HL-60/S4 treated with retinoic acid at 250 ng/mL for 4 days and 3 days (cell line): ENCODE measurements around the gene HTT-AS.
"Not testable (repeated sequence)": the region's sequence is repeated elsewhere in the genome, so short reads cannot be mapped to it uniquely, and the experiment has no call there.

Experiments used
- in situ Hi-C: fragments of 300-500 bp; cut with MboI; formaldehyde crosslinking; loops from 2 replicates; pipeline ENCODE4 v1.7.0; 2022; ENCODE audit warnings: low sequenced_read_pairs

Gene HTT-AS

DNA sequence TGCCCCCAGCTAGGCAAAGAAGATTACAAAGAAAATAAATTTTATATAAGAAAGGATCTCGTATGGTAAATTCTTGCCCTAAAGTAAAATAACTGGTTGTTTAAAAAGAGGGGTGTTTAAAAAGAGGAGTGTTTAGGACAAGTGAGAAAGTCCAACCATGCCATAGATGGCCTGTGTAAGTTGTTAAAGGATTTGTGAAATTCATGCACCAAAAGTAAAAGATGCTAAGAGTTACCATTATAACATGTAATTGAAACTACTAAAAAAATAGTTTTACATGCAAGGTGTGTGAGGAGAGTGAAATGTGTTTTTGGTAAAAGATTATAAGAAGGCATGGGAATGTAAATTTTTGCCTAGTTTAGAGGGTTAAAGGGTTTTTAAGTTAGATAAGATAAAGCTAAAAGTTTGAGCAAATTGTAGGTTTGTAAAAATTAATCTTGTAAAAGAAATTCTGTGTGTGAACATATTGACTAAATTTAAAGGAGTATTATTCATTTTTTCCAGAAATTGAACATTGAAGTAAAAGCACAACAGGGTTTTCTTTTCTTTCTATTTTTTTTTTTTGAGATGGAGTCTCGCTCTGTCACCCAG lies 20.1 kb downstream of the HTT-AS start:
- in situ Hi-C loops, result no loop called here

GRCh38 chr4:3051141-3051897 lies 23.0 kb downstream of the HTT-AS start:
- in situ Hi-C loops, result not testable (repeated sequence)

DNA sequence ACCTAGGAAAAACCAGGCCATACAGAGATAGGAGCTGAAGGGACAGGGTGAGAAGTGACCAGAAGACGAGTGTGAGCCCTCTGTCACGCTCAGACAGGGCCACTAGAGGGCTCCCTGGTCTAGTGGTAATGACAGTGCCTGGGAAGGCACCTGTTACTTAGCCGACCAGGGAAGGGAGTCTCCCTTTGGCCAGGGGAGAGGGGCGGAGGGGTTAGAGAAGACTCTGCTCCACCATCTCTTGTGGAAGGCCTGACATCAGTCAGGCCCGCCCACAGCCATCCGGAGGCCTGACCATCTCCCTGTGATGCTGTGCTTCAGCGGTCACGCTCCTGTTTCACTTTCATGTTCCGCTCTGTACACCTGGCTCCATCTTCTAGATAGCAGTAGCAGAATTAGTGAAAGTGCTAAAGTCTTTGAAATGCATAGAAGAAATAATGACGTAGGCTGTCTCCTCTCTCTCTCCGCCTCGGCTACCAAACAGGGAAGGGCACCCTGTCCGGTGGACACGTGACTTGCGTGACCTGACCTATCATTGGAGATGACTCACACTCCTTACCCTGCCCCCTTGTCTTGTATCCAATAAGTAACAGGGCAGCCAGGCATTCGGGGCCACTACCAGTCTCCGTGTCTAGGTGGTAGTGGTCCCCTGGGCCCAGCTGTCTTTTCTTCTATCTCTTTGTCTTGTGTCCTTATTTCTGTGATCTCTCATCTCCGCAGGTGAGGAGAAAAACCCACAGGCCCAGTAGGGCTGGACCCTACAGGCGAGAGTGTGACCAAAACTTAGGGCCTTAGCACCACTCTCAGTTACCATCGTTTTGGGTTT lies 26.7 kb downstream of the HTT-AS start:
- in situ Hi-C loops, result no loop called here

DNA sequence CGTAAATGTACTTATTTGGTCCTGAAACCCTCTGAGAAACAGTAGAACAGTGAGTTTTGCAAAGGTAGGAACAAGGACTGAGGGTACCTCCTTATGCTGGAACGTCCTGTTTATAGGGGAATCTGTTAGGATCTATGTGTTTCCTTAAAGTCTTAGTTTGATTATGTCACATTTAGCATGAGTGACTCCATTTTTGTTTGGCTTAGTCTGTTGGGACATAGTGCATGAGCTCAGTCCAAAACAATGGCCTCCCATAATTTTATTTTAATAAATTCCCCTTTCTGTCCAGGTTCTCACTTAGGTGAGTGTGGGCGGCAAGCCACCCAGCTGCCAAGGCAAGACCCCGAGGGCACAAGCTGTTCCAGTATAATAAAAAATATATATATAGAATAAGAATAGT lies 27.7 kb downstream of the HTT-AS start:
- in situ Hi-C loops, result no loop called here

- in situ Hi-C loops, result no loop called here
Measured at GRCh38 chr4:3046162-3046561, 28.2 kb downstream of the HTT-AS start.

- in situ Hi-C loops, result no loop called here
Measured at GRCh38 chr4:3044870-3045819, 29.2 kb downstream of the HTT-AS start.

GRCh38 chr4:3043282-3044020 lies 30.9 kb downstream of the HTT-AS start:
- in situ Hi-C loops, result no loop called here

GRCh38 chr4:3042226-3042625 lies 32.1 kb downstream of the HTT-AS start:
- in situ Hi-C loops, result no loop called here

GRCh38 chr4:3041192-3042142 lies 32.9 kb downstream of the HTT-AS start:
- in situ Hi-C loops, result no loop called here

- in situ Hi-C loops, result no loop called here
Measured at GRCh38 chr4:3040452-3041191, 33.7 kb downstream of the HTT-AS start.

GRCh38 chr4:3039706-3040366 lies 34.5 kb downstream of the HTT-AS start:
- in situ Hi-C loops, result no loop called here

DNA sequence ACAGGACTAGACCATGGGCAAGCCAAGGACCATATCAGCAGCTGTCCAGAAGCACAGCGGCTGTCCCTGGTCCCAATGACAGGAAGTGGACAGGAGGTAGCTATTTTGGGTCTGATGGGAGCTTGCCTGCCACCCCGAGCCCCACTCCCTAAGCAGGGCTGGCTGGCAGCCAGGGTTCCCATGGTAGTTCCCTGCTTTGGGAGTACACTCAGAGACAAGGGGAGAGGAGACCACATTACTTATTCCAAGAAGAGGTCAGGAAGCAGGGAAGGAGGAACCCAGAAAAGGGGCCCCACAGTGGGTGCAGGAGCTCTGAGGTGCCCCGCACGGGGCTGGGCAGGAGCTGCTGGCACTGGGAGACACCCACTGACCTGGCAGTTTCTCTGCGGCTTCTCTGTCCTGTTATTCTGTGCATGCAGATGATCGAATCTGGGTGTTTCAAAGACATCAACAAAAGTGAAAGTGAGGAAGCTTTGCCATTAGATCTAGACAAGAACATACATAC lies 36.3 kb downstream of the HTT-AS start:
- in situ Hi-C loops, result no loop called here

- in situ Hi-C loops, result no loop called here
Measured at GRCh38 chr4:3036131-3036952, 38.0 kb downstream of the HTT-AS start.

DNA sequence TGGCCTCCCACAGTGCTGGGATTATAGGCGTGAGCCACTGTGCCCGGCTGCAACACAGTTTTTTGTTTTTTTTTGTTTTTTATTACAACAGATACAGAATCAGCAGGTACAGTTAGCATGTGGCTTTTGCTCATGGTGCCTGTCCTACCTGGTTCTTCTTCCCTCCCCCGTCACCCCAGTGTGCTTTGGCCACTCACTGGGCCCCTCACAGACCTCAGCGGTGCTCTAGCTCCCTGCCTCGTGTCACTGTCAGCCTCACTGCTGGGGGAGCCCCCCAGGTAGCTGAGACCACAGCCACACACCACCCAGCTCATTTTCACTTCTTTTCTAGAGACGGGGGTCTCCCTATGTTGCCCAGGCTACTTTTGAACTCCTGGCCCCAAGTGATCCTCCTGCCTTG lies 38.7 kb downstream of the HTT-AS start:
- in situ Hi-C loops, result no loop called here

DNA sequence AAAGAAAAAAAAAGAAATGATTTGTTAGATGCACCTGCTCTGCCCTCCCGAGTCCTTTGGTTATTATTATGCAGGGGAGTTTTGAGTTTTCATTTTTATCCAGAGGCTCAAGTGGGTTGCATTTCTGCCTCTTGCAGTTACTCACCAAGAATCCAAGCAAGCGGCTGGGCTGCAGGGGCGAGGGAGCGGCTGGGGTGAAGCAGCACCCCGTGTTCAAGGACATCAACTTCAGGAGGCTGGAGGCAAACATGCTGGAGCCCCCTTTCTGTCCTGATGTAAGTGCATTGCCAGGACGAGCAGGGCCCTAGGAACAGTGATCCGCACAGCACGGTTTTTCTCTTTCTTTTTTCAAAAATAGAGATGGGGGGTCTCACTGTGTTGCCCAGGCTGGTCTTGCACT lies 39.1 kb downstream of the HTT-AS start:
- in situ Hi-C loops, result no loop called here

GRCh38 chr4:3034231-3034630 lies 40.1 kb downstream of the HTT-AS start:
- in situ Hi-C loops, result no loop called here
